Ovary (tissue), 9 donors: ENCODE results near the gene MEGF8. TPM values are rescaled to one million over a fixed set of nuclear protein-coding genes. Genes with fewer than 3 reads are reported as not detected.

Experiments used
- DNase-seq, 5 donors: peaks; one replicate each; pipeline ENCODE4 v3.0.0-alpha.2; 2019 to 2020
- H3K27ac ChIP-seq, 2 donors: fragments of 200-600 bp; one replicate each; pipeline versions ENCODE4 v1.5.1 to v1.8.0; 2019 to 2022
- H3K27me3 ChIP-seq: fragments of 200-600 bp; one replicate; pipeline ENCODE4 v1.8.0; 2022
- H3K36me3 ChIP-seq: fragments of 200-600 bp; sonication (generic); one replicate; pipeline ENCODE4 v1.5.1; 2019
- H3K4me1 ChIP-seq: one replicate; pipeline ENCODE4 v1.8.1; 2013; ENCODE audit warnings: mild to moderate bottlenecking, moderate library complexity; ENCODE audit not compliant: insufficient read depth
- H3K4me3 ChIP-seq: fragments of 200-600 bp; sonication (generic); one replicate; pipeline ENCODE4 v1.5.1; 2017
- H3K9me3 ChIP-seq, 2 donors: fragments of 200-600 bp in 1 of 2; sonication (generic) in 1 of 2; one replicate each; pipeline versions ENCODE4 v1.5.1 to v1.8.1; 2013 to 2019; ENCODE audit warnings: mild to moderate bottlenecking in 1 of 2, moderate library complexity in 1 of 2
- EP300 ChIP-seq: sonication (generic); formaldehyde crosslinking; IDR thresholded peaks from one replicate; pipeline ENCODE4 v1.6.1; 2017; ENCODE audit warnings: antibody characterized with exemption
- POLR2A ChIP-seq: fragments of 450-650 bp; IDR thresholded peaks from one replicate; pipeline ENCODE4 v1.6.1; 2017; ENCODE audit warnings: antibody characterized with exemption, mild to moderate bottlenecking, moderate library complexity
- WGBS, 3 donors: extraction: QIAGEN DNeasy Blood & Tissue Kit in 1 of 3; methylation state at CpG; one replicate each; pipeline versions ENCODE4 v1.1.5 to v1.1.7; 2013 to 2017; 5-methylcytosine and 5-hydroxymethylcytosine counted together
- intact Hi-C, 4 donors: fragments of 100-400 bp; cut with DNase I; formaldehyde crosslinking; loops; one replicate each; pipeline versions ENCODE4 v1.11.0 to v1.15.1; 2022 to 2023
- microRNA-seq, 3 donors: library from miRNA; unstranded; fragments of <30 nt; microRNA quantifications; one replicate each; pipeline versions ENCODE4 to v1.2.0, GENCODE V29; 2019 to 2020
- polyA plus RNA-seq, 2 donors: library from polyadenylated mRNA; stranded (reverse); fragments of 200-250 nt in 1 of 2; fragments of 350-450 nt in 1 of 2; fragmentation: Illumina TruSeq in 1 of 2; extraction: RNeasy Lipid Tissue Mini Kit (QIAGEN cat#74804) in 1 of 2; gene quantifications; one replicate each; pipeline ENCODE4 v1.2.3, GENCODE V29; 2013 to 2014
- small RNA-seq: library from RNA; depleted of rRNA; stranded (forward); fragments of <200 nt; gene quantifications from one replicate; pipeline ENCODE3, GENCODE V24; 2016
- total RNA-seq, 7 donors: library from RNA; depleted of rRNA in 2 of 7; stranded (reverse); fragments of >200 nt in 2 of 7; fragmentation: NEBNext Ultra II Directional in 3 of 7; extraction: Animal tissue kit (Norgen Biotek cat#: 25700) in 3 of 7; gene quantifications; one replicate each; pipeline versions ENCODE4 v1.1.0 to v1.2.4, GENCODE V29; 2016 to 2023
- TF ChIP-seq, protein P1 (sequence below), 3 donors: fragments of 450-650 bp in 2 of 3; fragments of 200-600 bp in 1 of 3; IDR thresholded peaks; one replicate each; pipeline versions ENCODE4 v1.5.1 to v1.8.0; 2016 to 2022; ENCODE audit warnings: antibody characterized with exemption in 3 of 3, mild to moderate bottlenecking in 1 of 3
- donor health status: DM: no; HTN: no; CAD: no; lungs with moderate emphysema.
- donor health status: DM: no; HTN: no; CAD: no.
- donor health status: Bipolar disorder and iron deficiency.
- donor health status: DM: yes; HTN: yes; CAD: no.
- donor health status: DM: no; HTN: no; CAD: no.
- donor health status: DM: yes; HTN: yes; CAD: no.

MEGF8 gene
- total and polyA plus RNA-seq, 9 donors = 11.0 to 31.6 (median 23.3) TPM

DNA sequence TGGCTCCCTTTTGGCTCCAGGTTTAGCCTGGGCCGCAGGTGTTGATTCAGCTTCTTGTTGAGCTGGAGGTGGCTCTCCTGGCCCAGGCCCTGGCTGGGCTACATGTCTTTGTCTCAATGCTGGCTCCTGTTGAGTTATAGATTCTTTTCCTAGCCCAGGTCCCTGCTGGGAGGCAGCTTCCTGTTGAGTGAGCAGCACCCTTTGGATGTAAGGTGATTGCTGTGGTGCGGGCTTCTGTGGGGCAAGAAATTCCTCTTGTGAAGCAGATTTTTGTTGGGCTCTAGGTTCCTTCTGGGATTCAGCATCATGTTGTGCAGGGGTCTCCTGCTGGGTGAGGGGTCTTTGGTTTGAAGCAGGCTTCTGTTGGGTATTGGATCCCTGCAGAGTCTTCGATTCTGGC, 101.2 kb downstream of the MEGF8 start:
- Histone ChIP-seq H3K27ac (no peak overlapping the region), H3K27me3 (no peaks in the 10 kb centered on the region), H3K4me1 (peaks cover 7% of the 10 kb centered on the region), H3K9me3 (no peaks in the 10 kb centered on the region), H3K4me3 (no peak overlapping the region), H3K36me3 (no peaks in the 10 kb centered on the region)
- TF ChIP-seq, protein P1, sequence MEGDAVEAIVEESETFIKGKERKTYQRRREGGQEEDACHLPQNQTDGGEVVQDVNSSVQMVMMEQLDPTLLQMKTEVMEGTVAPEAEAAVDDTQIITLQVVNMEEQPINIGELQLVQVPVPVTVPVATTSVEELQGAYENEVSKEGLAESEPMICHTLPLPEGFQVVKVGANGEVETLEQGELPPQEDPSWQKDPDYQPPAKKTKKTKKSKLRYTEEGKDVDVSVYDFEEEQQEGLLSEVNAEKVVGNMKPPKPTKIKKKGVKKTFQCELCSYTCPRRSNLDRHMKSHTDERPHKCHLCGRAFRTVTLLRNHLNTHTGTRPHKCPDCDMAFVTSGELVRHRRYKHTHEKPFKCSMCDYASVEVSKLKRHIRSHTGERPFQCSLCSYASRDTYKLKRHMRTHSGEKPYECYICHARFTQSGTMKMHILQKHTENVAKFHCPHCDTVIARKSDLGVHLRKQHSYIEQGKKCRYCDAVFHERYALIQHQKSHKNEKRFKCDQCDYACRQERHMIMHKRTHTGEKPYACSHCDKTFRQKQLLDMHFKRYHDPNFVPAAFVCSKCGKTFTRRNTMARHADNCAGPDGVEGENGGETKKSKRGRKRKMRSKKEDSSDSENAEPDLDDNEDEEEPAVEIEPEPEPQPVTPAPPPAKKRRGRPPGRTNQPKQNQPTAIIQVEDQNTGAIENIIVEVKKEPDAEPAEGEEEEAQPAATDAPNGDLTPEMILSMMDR (IDR thresholded peaks at IDR 0.05) = no peak
- TF ChIP-seq EP300 = no peak
- no peak for TF ChIP-seq POLR2A
- intact Hi-C loops = no loop called here
- no peak for DNase-seq
- 93 to 97% (median 95%) methylated on average over 3 of the region's 3 CpGs for WGBS, 3 donors

DNA sequence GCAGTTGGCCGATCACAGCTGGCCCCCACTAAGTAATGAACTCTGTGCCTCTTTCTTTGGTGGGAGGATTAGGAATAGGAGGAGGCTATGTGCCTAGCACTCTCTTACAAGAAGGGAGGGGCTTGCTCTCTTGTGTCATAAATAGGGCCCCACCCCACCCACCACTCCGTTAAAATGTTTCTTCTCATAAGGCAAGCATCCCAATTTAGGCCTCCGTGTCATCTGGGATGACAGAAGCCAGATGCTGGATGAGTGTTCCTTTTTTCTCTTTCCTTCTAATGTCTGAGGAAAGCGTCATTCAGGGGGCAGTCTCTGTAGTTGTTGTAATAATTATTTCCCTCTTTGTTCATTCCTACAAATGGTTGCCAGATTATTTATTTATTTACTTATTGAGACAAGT, 101.9 kb downstream of the MEGF8 start, which contains the start of gene LIPE:
LIPE (minus strand) TSS at position 76 of the 400 bp plus-strand sequence. CDS start 239 bp downstream, outside the sequence.
- H3K4me1 ChIP-seq = peaks cover 7% of the 10 kb centered on the region
- H3K9me3 ChIP-seq = no peaks in the 10 kb centered on the region
- no peak within 1 kb of the TSS for H3K4me3 ChIP-seq
- TF ChIP-seq POLR2A = no peak
- H3K27ac ChIP-seq = no peak within 1 kb of the TSS
- WGBS, 3 donors = 36 to 46% (median 39%) methylated on average over 4 of the region's 4 CpGs
- H3K36me3 ChIP-seq = no peaks in the 10 kb centered on the region
- intact Hi-C loops = no loop called here
- no peak for DNase-seq
- H3K27me3 ChIP-seq = no peaks in the 10 kb centered on the region

Small RNAs within 50 kb of the gene (microRNA-seq; reads per million reads assigned to microRNA genes)
- 0 reads per million in 3 donors for gene MIR8077

Small RNAs within 50 kb of the gene (small RNA-seq; reads per million reads assigned to genes)
- not detected for gene MIR8077

Other genes with a start within 250 kb of the MEGF8 start
- 10 to 100 TPM; 10.3 to 24.6 (median 18.2) TPM for gene ZNF574, start 249.5 kb upstream of the MEGF8 start, total RNA-seq
- gene ZNF574, start 249.5 kb upstream of the MEGF8 start, polyA plus RNA-seq = 10 to 100 TPM in 1 of 2 donors, 1 to 10 TPM in 1; 2.4 to 14.9 TPM
- 1 to 10 TPM in 4 of 7 donors, under 1 TPM in 2, not detected in 1; 0.72 to 4.3 (median 1.4) TPM for gene POU2F2, start 193.2 kb upstream of the MEGF8 start, total RNA-seq
- 1 to 10 TPM in 1 of 2 donors, under 1 TPM in 1; 0.52 to 1.2 TPM for gene POU2F2, start 193.2 kb upstream of the MEGF8 start, polyA plus RNA-seq
- gene DEDD2, start 108.0 kb upstream of the MEGF8 start, total RNA-seq = 10 to 100 TPM; 14.9 to 36.8 (median 25.1) TPM
- 10 to 100 TPM in 1 of 2 donors, 1 to 10 TPM in 1; 8.3 to 33.1 TPM for gene DEDD2, start 108.0 kb upstream of the MEGF8 start, polyA plus RNA-seq
- 10 to 100 TPM in 5 of 7 donors, 1 to 10 TPM in 2; 2.4 to 17.9 (median 12.9) TPM for gene ZNF526, start 105.3 kb upstream of the MEGF8 start, total RNA-seq
- gene ZNF526, start 105.3 kb upstream of the MEGF8 start, polyA plus RNA-seq = 1 to 10 TPM; 5.0 to 6.5 TPM
- 10 to 100 TPM; 16.0 to 40.9 (median 34.9) TPM for gene GSK3A, start 83.0 kb upstream of the MEGF8 start, total RNA-seq
- gene GSK3A, start 83.0 kb upstream of the MEGF8 start, polyA plus RNA-seq = 10 to 100 TPM; 31.9 to 38.3 TPM
- gene ERF, start 70.5 kb upstream of the MEGF8 start, total RNA-seq = 100 to 1,000 TPM in 1 of 7 donors, 10 to 100 TPM in 6; 23.1 to 110 (median 76.6) TPM
- 10 to 100 TPM; 31.7 to 51.0 TPM for gene ERF, start 70.5 kb upstream of the MEGF8 start, polyA plus RNA-seq
- gene CIC, start 56.4 kb upstream of the MEGF8 start, total RNA-seq = 100 to 1,000 TPM in 4 of 7 donors, 10 to 100 TPM in 3; 24.6 to 139 (median 113) TPM
- 10 to 100 TPM in 1 of 2 donors, 1 to 10 TPM in 1; 6.6 to 71.0 TPM for gene CIC, start 56.4 kb upstream of the MEGF8 start, polyA plus RNA-seq
- 1 to 10 TPM in 2 of 7 donors, under 1 TPM in 4, not detected in 1; 0.58 to 2.9 (median 0.78) TPM for gene PRR19, start 23.5 kb upstream of the MEGF8 start, total RNA-seq
- gene PRR19, start 23.5 kb upstream of the MEGF8 start, polyA plus RNA-seq = under 1 TPM in 1 of 2 donors, not detected in 1; 0.71 TPM
- gene PAFAH1B3, start 23.0 kb upstream of the MEGF8 start, total RNA-seq = 10 to 100 TPM; 15.8 to 40.2 (median 20.6) TPM
- 10 to 100 TPM in 1 of 2 donors, 1 to 10 TPM in 1; 4.1 to 23.4 TPM for gene PAFAH1B3, start 23.0 kb upstream of the MEGF8 start, polyA plus RNA-seq
- gene TMEM145, start 12.3 kb upstream of the MEGF8 start, total RNA-seq = 1 to 10 TPM in 1 of 7 donors, under 1 TPM in 4, not detected in 2; 0.20 to 1.7 (median 0.31) TPM
- under 1 TPM in 1 of 2 donors, not detected in 1; 0.08 TPM for gene TMEM145, start 12.3 kb upstream of the MEGF8 start, polyA plus RNA-seq
- not detected for gene CNFN, start 64.7 kb downstream of the MEGF8 start, total RNA-seq
- gene CNFN, start 64.7 kb downstream of the MEGF8 start, polyA plus RNA-seq = under 1 TPM; 0.47 to 0.91 TPM
- 10 to 100 TPM in 3 of 7 donors, 1 to 10 TPM in 4; 2.3 to 15.1 (median 5.4) TPM for gene LIPE, start 101.8 kb downstream of the MEGF8 start, total RNA-seq
- gene LIPE, start 101.8 kb downstream of the MEGF8 start, polyA plus RNA-seq = 1 to 10 TPM; 1.7 to 7.9 TPM
- under 1 TPM in 2 of 7 donors, not detected in 5; 0.32 to 0.46 TPM for gene CXCL17, start 117.3 kb downstream of the MEGF8 start, total RNA-seq
- gene CXCL17, start 117.3 kb downstream of the MEGF8 start, polyA plus RNA-seq = not detected
- gene CEACAM1, start 202.8 kb downstream of the MEGF8 start, total RNA-seq = 1 to 10 TPM in 6 of 7 donors, under 1 TPM in 1; 0.92 to 3.8 (median 2.8) TPM
- 1 to 10 TPM; 1.4 to 7.3 TPM for gene CEACAM1, start 202.8 kb downstream of the MEGF8 start, polyA plus RNA-seq